Brain microvascular endothelial cell (primary cell): ENCODE measurements around the gene PIP4K2A.
"Not testable (repeated sequence)": the region's sequence is repeated elsewhere in the genome, so short reads cannot be mapped to it uniquely, and the experiment has no call there.

Experiments used
- DNase-seq: peaks from one replicate; pipeline ENCODE4 v3.0.0-alpha.2; 2020
- H3K27ac ChIP-seq: fragments of 250-450 bp; sonication (Bioruptor Pico); 2 replicates; pipeline ENCODE4 v1.5.1; 2020; ENCODE audit warnings: mild to moderate bottlenecking, moderate library complexity
- H3K27me3 ChIP-seq: fragments of 250-450 bp; sonication (Bioruptor Pico); replicated peaks from 2 replicates; pipeline ENCODE4 v1.5.1; 2020; ENCODE audit warnings: mild to moderate bottlenecking
- H3K36me3 ChIP-seq: fragments of 250-450 bp; sonication (Bioruptor Pico); replicated peaks from 2 replicates; pipeline ENCODE4 v1.5.1; 2020; ENCODE audit warnings: mild to moderate bottlenecking
- H3K4me3 ChIP-seq: 2 replicates; pipeline ENCODE4 v1.5.1; 2011; ENCODE audit warnings: low read depth, mild to moderate bottlenecking, control low read depth, low read length, moderate library complexity
- in situ Hi-C: cut with HindIII; loops from 2 replicates; pipeline ENCODE4 v1.10.0; 2017; ENCODE audit warnings: low sequenced_read_pairs, low pct_ligation_motif_present
- TF ChIP-seq, protein P1 (sequence below): IDR thresholded peaks from 2 replicates; pipeline ENCODE4 v1.5.1; 2011; ENCODE audit warnings: low read depth, mild to moderate bottlenecking, moderate library complexity, low read length, control low read depth, inconsistent platforms; ENCODE audit errors: missing control alignments

Gene PIP4K2A

DNA sequence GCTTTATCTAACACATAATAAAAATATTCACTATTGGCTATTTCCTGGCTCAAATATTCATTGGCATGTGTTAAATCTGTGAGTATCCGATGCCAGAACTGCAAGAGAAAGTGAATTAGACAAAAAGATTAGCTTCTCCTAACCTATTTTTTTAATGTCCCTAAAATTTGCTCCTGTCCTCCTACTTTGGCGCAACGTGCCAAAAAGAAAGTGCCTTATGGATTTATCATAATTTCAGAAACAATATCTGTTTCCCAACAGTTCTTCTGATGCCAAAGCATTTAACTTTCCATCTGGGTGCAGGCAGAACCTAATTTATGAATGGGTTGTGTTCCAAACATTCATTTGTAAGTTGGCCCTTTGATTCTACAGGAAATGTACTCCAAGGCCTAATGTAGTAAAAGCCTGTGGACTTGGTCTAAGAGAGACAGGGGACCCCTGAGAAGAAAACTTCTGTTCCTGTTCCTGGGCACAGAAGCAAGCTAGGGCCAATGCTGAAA is 15.4 kb downstream of the PIP4K2A start:
- in situ Hi-C loops, result no loop called here
- Histone ChIP-seq H3K36me3 (no peaks in the 10 kb centered on the region), H3K27me3 (no peaks in the 10 kb centered on the region), H3K27ac (no peak overlapping the region), H3K4me3 (no peak overlapping the region)
- TF ChIP-seq, protein P1, sequence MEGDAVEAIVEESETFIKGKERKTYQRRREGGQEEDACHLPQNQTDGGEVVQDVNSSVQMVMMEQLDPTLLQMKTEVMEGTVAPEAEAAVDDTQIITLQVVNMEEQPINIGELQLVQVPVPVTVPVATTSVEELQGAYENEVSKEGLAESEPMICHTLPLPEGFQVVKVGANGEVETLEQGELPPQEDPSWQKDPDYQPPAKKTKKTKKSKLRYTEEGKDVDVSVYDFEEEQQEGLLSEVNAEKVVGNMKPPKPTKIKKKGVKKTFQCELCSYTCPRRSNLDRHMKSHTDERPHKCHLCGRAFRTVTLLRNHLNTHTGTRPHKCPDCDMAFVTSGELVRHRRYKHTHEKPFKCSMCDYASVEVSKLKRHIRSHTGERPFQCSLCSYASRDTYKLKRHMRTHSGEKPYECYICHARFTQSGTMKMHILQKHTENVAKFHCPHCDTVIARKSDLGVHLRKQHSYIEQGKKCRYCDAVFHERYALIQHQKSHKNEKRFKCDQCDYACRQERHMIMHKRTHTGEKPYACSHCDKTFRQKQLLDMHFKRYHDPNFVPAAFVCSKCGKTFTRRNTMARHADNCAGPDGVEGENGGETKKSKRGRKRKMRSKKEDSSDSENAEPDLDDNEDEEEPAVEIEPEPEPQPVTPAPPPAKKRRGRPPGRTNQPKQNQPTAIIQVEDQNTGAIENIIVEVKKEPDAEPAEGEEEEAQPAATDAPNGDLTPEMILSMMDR, result no peak
- no peak for DNase-seq

DNA sequence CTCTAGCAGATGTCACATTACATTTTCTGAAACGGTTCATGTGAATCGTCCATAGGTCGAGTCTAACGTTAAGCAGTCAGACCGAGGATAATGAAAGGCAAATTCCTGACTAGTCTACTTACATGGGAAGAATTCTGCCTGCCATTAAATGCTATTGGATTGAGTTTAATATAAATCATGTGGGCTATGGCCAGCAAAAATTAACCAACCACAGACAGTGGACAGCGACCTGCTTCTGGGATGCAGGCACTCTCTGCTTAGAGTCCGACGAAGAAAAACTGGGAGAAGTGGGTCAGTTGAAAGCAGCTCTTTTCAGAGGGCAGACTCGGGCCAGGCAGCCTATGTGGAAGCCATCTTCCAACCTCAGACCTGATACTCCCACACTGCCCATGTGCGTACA is 16.6 kb downstream of the PIP4K2A start:
- no peaks in the 10 kb centered on the region for H3K36me3 ChIP-seq
- TF ChIP-seq, protein P1, result no peak
- in situ Hi-C loops, result no loop called here
- no peaks in the 10 kb centered on the region for H3K27me3 ChIP-seq
- H3K27ac ChIP-seq, result no peak overlapping the region
- no peak for DNase-seq
- H3K4me3 ChIP-seq, result no peak overlapping the region

DNA sequence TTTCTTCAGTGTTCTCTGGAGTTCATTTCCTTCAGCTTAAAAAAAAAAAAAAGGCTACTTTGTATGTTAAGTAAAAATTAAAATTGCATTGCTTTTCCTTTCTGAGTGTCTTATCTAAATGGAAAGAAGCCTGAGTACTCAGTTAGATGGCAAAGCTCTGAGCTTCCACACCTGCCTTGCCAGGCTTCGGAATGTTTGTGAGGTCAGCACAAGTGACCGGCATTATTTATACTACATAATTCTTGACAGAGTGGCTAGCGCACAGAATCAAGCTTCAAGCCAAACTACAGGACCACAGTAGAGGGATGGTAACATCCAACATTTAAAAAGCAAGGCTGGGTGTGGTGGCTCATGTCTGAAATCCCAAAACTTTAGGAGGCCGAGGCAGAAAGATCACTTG is 17.3 kb downstream of the PIP4K2A start:
- DNase-seq, result no peak
- no peak overlapping the region for H3K4me3 ChIP-seq
- H3K27me3 ChIP-seq, result no peaks in the 10 kb centered on the region
- TF ChIP-seq, protein P1, result no peak
- no peak overlapping the region for H3K27ac ChIP-seq
- in situ Hi-C loops, result no loop called here
- H3K36me3 ChIP-seq, result no peaks in the 10 kb centered on the region

DNA sequence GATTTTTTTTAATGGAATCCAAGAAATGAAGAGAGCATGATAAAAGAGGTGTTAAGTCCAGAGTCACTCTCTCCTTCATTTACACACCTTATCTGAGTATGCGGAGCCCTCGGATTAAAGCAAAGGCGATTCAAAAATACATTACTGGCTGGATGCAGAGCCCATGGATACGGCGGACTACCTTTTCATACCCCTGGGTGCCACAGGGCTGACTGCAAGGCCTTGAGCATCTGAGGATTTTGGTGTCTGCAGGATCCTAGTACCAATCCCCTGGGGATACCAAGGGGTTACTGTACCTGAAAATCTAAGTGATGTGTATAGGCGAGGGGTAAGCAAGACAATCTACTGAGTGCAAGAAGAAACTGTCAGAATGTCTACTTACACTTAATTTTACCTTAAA is 20.5 kb downstream of the PIP4K2A start:
- Histone ChIP-seq H3K4me3 (no peak overlapping the region), H3K27me3 (no peaks in the 10 kb centered on the region), H3K27ac (no peak overlapping the region), H3K36me3 (no peaks in the 10 kb centered on the region)
- TF ChIP-seq, protein P1, result no peak
- in situ Hi-C loops, result no loop called here
- DNase-seq, result no peak

DNA sequence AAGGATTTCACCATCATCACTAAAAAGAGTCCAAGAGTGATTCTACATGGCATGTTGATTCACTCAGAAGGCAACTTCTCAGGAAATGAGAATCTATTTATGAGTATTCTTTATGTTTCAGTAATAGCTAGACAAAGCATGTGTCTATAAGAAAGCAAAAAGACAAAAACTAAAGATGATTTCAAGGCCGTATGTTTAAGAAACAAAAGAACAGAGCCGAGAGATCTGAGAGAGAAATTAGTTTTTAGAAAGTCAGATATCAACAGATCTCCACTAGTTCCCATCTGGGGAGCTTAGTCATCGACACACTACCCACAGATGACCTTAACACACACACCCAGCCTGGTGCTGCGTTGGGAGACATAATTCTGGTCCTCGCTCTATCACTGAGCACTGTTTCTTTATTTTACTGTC is 21.0 kb downstream of the PIP4K2A start:
- H3K4me3 ChIP-seq, result no peak overlapping the region
- no peaks in the 10 kb centered on the region for H3K27me3 ChIP-seq
- H3K27ac ChIP-seq, result no peak overlapping the region
- DNase-seq, result peak; percentile 77
- TF ChIP-seq, protein P1, result no peak
- H3K36me3 ChIP-seq, result no peaks in the 10 kb centered on the region
- in situ Hi-C loops, result no loop called here

DNA sequence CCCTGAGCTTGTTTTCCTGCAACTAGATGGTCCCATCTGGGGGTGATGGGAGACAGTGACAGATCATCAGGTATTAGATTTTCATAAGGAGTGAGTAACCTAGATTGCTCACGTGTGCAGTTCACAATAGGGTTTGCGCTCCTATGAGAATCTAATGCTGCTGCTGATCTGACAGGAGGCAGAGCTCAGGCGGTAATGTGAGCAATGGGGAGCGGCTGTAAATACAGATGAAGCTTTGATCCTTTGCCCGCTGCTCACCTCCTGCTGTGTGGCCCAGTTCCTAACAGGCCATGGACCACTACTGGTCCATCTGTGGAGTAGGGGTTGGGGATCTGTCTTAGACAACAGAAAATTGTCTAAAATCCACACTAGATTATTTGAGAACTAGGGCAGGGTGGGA is 22.3 kb downstream of the PIP4K2A start:
- H3K4me3 ChIP-seq, in situ Hi-C loops, H3K36me3 ChIP-seq, DNase-seq, H3K27me3 ChIP-seq, H3K27ac ChIP-seq: not testable (repeated sequence)
